Natural killer cell (primary cell): ENCODE data around the gene SDE2. TPM values are rescaled to one million over a fixed set of nuclear protein-coding genes. Genes with fewer than 3 reads are reported as not detected.
"Not testable (repeated sequence)": the region's sequence is repeated elsewhere in the genome, so short reads cannot be mapped to it uniquely, and the experiment has no call there.

Experiments
- ATAC-seq, 3 donors: fragments of 150-1000 bp in 2 of 3; fragments of 200-7000 bp in 1 of 3; cut with Tn5 transposase; 1 replicate in 1 of 3; 2 replicates in 2 of 3; pipeline ENCODE4 v1.10.0; 2021; ENCODE audit warnings: mild to moderate bottlenecking in 2 of 3, moderate library complexity in 2 of 3
- DNase-seq, 2 donors: peaks; one replicate each; pipeline versions ENCODE4 v3.0.0 to v3.0.0-alpha.2; 2013 to 2021; ENCODE audit warnings: mixed read lengths in 1 of 2
- H3K27ac ChIP-seq: one replicate; pipeline ENCODE4 v1.5.1; 2013; ENCODE audit warnings: mild to moderate bottlenecking, low read length
- H3K27me3 ChIP-seq: one replicate; pipeline ENCODE4 v1.6.1; 2013; ENCODE audit warnings: low read length; ENCODE audit not compliant: control insufficient read depth, insufficient read depth
- H3K36me3 ChIP-seq: one replicate; pipeline ENCODE4 v1.6.1; 2013; ENCODE audit warnings: low read length; ENCODE audit not compliant: control insufficient read depth, insufficient read depth
- H3K4me1 ChIP-seq: one replicate; pipeline ENCODE4 v1.6.1; 2013; ENCODE audit warnings: low read length; ENCODE audit not compliant: control insufficient read depth, insufficient read depth
- H3K4me3 ChIP-seq: one replicate; pipeline ENCODE4 v1.5.1; 2013; ENCODE audit warnings: low read length
- H3K9me3 ChIP-seq: one replicate; pipeline ENCODE4 v1.6.1; 2013; ENCODE audit warnings: low read length; ENCODE audit not compliant: control insufficient read depth, insufficient read depth
- H3K27ac Mint-ChIP-seq, 2 donors: one replicate each; pipeline ENCODE4 v1.8.0; 2022; ENCODE audit warnings: mild to moderate bottlenecking in 2 of 2, mixed read lengths in 2 of 2, moderate library complexity in 1 of 2
- H3K27me3 Mint-ChIP-seq, 2 donors: one replicate each; pipeline ENCODE4 v1.8.0; 2022; ENCODE audit warnings: low read depth in 2 of 2, mixed read lengths in 2 of 2
- H3K36me3 Mint-ChIP-seq: one replicate; pipeline ENCODE4 v1.8.0; 2022; ENCODE audit warnings: mixed read lengths
- H3K4me1 Mint-ChIP-seq, 2 donors: one replicate each; pipeline ENCODE4 v1.8.0; 2022; ENCODE audit warnings: mixed read lengths in 2 of 2
- H3K4me3 Mint-ChIP-seq: one replicate; pipeline ENCODE4 v1.8.0; 2022; ENCODE audit warnings: mild to moderate bottlenecking, moderate library complexity, mixed read lengths
- H3K9me3 Mint-ChIP-seq, 2 donors: one replicate each; pipeline ENCODE4 v1.8.0; 2022; ENCODE audit warnings: mixed read lengths in 2 of 2
- CTCF ChIP-seq: fragments of 200-600 bp; IDR thresholded peaks from one replicate; pipeline ENCODE4 v1.8.0; 2022; ENCODE audit warnings: antibody characterized with exemption
- WGBS: methylation state at CpG from one replicate; pipeline ENCODE4 v1.1.7; 2013; ENCODE audit warnings: missing lambda C conversion rate; ENCODE audit not compliant: insufficient coverage; 5-methylcytosine and 5-hydroxymethylcytosine counted together
- intact Hi-C: fragments of 100-400 bp; cut with micrococcal nuclease; formaldehyde crosslinking; loops from one replicate; pipeline ENCODE4 v1.14.2; 2022
- total RNA-seq, 4 donors: library from RNA; stranded (reverse); fragments of 120-200 nt in 1 of 4; gene quantifications; one replicate each; pipeline versions ENCODE4 v1.2.3 to v1.2.4, GENCODE V29; 2013 to 2022

Gene SDE2
- total RNA-seq, 3 donors from 2014 or later (not counting 1 experiment from before 2014, with no cell fraction given), result 52.5 to 62.7 (median 53.6) TPM

DNA sequence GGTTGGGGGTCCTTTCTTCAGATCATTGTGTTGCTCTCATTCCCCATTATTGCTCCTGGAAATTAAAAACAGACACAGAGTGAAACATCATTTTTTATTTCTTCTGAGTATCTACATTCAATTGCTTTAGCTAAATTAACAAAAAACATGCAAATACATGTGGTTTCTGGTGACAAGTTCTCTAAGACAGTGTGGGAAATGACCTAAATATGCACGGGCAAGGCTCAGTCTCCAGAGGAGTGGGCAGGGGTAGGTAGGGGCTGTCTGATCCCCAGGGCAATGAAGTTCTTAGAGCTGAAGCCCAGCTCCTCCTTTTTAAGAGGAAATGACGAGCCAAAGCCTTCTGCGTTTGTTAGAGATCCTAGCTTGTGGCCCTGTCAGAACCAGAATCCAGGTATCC, 62.6 kb downstream of the SDE2 start:
- Histone ChIP-seq H3K9me3 (no peaks in the 10 kb centered on the region), H3K4me3 (no peak overlapping the region), H3K27me3 (no peaks in the 10 kb centered on the region), H3K27ac (no peak overlapping the region), H3K36me3 (no peaks in the 10 kb centered on the region), H3K4me1 (no peaks in the 10 kb centered on the region)
- Mint-ChIP-seq H3K9me3 (no peaks in the 10 kb centered on the region), H3K4me3 (no peak overlapping the region), H3K36me3 (no peaks in the 10 kb centered on the region), H3K4me1 (no peaks in the 10 kb centered on the region), H3K27me3 (peaks cover 0 to 3% of the 10 kb centered on the region in 2 donors), H3K27ac (no peak overlapping the region)
- ATAC-seq (no peak), DNase-seq (no peak)
- TF ChIP-seq CTCF, result no peak
- intact Hi-C loops, result no loop called here
- 57% methylated on average over 3 of the region's 3 CpGs for WGBS

- intact Hi-C loops, H3K27me3 Mint-ChIP-seq, H3K36me3 ChIP-seq, H3K27me3 ChIP-seq, H3K4me1 Mint-ChIP-seq, ATAC-seq, H3K36me3 Mint-ChIP-seq, DNase-seq, H3K4me3 Mint-ChIP-seq, H3K27ac Mint-ChIP-seq, H3K9me3 ChIP-seq, H3K4me3 ChIP-seq, H3K27ac ChIP-seq, H3K4me1 ChIP-seq, H3K9me3 Mint-ChIP-seq: not testable (repeated sequence)
- WGBS, result 90% methylated on average over 7 of the region's 8 CpGs
Observed at GRCh38 chr1:225936086-225936485, 63.1 kb downstream of the SDE2 start.

GRCh38 chr1:225934711-225935110, 64.4 kb downstream of the SDE2 start:
- no peak for ATAC-seq
- Mint-ChIP-seq H3K27ac (no peak overlapping the region), H3K4me3 (no peak overlapping the region), H3K4me1 (no peaks in the 10 kb centered on the region), H3K36me3 (no peaks in the 10 kb centered on the region), H3K27me3 (peaks cover 0 to 3% of the 10 kb centered on the region in 2 donors), H3K9me3 (no peaks in the 10 kb centered on the region)
- Histone ChIP-seq H3K27ac (no peak overlapping the region), H3K36me3 (no peaks in the 10 kb centered on the region), H3K4me3 (no peak overlapping the region), H3K9me3 (no peaks in the 10 kb centered on the region), H3K27me3 (no peaks in the 10 kb centered on the region), H3K4me1 (no peaks in the 10 kb centered on the region)
- DNase-seq, result no peak
- TF ChIP-seq CTCF, result no peak
- 86% methylated on average over 3 of the region's 5 CpGs for WGBS
- intact Hi-C loops, result no loop called here

DNA sequence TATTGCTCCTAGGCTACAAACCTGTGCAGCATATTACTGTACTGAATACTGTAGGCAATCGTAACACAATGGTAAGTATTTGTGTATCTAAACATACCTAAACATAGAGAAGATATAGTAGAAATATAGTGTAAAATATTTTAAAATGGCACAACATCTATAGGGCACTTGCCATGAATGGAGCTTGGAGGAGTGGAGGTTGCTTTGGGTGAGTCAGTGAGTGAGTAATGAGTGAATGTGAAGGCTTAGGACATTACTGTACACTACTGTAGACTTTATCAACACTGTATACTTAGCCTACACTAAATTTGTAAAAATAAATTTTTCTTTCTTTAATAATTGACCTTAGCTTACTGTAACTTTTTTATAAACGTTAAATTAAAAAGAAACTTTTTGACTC, 66.1 kb downstream of the SDE2 start:
- Histone ChIP-seq H3K4me3 (no peak overlapping the region), H3K36me3 (no peaks in the 10 kb centered on the region), H3K27ac (no peak overlapping the region), H3K4me1 (peaks cover 12% of the 10 kb centered on the region), H3K27me3 (no peaks in the 10 kb centered on the region), H3K9me3 (no peaks in the 10 kb centered on the region)
- Mint-ChIP-seq H3K4me1 (peaks cover 15 to 16% of the 10 kb centered on the region in 2 donors), H3K27ac (no peak overlapping the region), H3K9me3 (no peaks in the 10 kb centered on the region), H3K4me3 (no peak overlapping the region), H3K36me3 (no peaks in the 10 kb centered on the region), H3K27me3 (peaks cover 0 to 3% of the 10 kb centered on the region in 2 donors)
- ATAC-seq, result no peak
- TF ChIP-seq CTCF, result no peak
- 80% methylated on average over 1 of the region's 2 CpGs for WGBS
- DNase-seq, result no peak
- intact Hi-C loops, result no loop called here

Other genes starting within 250 kb of the SDE2 start
- 100 to 1,000 TPM in 1 of 3 donors, 10 to 100 TPM in 2; 83.1 to 116 (median 93.0) TPM for gene SRP9, start 221.5 kb downstream of the SDE2 start, total RNA-seq
- gene EPHX1, start 189.2 kb downstream of the SDE2 start, total RNA-seq, result 1 to 10 TPM; 1.1 to 2.3 (median 1.5) TPM
- 100 to 1,000 TPM; 101 to 166 (median 113) TPM for gene TMEM63A, start 117.0 kb downstream of the SDE2 start, total RNA-seq
- gene LEFTY1, start 110.2 kb downstream of the SDE2 start, total RNA-seq, result not detected
- gene PYCR2, start 75.1 kb downstream of the SDE2 start, total RNA-seq, result 10 to 100 TPM; 57.7 to 74.5 (median 62.6) TPM
- not detected for gene LEFTY2, start 58.1 kb downstream of the SDE2 start, total RNA-seq
- 100 to 1,000 TPM; 490 to 616 (median 522) TPM for gene H3-3A, start 63.4 kb upstream of the SDE2 start, total RNA-seq
- 10 to 100 TPM; 26.9 to 33.3 (median 28.8) TPM for gene ACBD3, start 187.4 kb upstream of the SDE2 start, total RNA-seq
- gene MIXL1, start 224.3 kb upstream of the SDE2 start, total RNA-seq, result under 1 TPM in 1 of 3 donors, not detected in 2; 0.58 TPM